ENCODE data around the gene AQP6.

AQP6 gene

DNA sequence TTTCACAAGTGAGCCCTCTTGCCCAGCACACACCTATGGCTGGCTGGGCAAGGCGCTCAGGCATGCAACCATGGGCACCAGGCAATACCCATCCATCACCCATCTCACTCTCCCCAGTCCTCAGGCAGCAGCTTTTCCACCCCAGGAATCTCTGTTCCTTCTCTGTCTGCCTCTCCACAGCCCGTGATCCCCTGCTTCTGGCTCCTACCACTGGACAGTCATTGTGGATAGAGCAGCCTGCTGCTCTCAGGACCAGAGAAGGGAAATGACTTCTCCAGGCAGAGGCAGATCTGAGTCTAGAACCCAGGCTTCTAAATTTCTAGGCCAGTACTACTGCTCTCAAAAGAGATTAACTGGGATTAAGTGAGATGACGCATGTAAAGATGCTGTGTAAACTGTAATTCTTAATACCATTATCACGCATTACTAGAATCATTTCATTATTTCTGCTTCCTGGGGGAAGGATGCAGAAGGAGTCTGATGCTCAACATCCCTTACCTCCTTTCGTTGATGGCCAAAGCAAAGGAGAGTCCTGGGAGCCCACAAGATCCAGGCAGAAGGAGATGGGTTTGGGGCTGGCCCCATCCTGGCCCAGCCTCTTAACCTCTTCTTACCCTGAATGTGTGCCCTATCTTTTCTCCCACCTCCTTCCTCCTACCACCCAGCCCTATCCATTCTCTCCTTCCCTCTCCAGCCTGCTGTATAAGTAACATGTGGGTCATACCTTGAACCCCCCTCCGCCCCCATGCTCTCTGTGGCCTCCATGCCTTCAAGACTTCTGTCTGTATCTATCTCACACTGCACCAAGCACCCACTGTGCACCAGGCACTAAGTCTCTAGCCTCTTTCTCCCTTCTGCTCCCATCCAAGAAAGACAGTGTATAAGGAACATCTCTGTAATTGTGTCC, 15.8 kb upstream of the AQP6 start:
- no peak for DNase-seq

DNA sequence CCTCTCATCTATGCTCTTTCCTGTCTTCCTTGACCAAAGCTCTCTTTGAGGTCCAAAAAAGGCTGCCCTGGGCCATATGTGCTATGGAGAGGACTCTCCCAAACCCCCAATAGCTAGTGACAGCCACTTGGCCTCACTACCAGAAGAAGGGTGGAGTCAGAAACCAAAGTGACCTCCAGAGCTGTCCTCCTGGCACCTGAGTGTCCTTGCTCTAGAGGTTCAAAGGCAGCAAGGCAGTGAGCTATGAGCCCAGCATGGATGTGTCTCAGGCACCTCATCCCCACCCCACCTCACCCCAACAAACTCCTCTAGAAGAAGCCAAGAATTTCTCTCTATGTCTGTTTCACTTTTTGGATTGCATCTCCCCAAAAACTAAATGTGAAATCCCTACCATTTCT, 15.2 kb upstream of the AQP6 start:
- no peak for DNase-seq

DNA sequence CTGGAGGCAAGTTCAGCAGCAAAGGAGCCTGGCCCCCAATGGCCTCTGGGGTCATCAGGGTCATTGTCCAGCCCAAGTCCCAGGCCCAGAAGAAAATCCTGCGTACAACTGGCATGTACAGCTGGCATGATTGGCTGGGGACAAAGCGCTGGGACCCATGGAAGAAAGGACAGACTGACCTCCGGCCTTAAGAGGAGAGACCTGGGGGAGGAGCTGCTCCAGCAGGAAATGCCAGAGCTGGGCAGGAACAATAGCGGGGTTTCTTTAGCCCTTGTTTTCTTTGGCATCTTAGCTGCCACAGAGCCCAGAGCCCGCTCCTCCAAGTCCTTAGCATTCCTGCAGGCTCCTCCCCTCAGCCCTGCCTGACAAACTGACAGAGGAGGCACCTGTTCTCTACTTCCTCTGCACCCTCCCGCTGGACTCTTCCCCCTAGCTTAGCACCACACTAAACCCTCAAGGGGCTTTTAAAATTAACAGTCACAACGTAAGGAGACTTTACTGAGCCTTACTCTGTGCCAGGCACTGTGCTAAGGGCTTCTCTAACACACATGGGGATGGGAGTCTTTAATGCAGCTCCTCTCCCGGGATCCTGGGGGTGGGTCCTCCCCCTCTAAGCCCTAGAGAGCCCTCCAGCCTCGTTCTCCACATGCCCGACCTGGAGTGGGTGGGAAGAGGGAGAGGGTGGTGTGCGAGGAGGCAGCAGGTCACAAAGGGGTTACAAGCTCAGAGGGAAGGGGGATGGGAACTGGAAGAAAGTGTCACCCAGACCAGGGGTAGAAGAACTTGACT, 12.9 kb upstream of the AQP6 start:
- DNase-seq, result no peak

DNA sequence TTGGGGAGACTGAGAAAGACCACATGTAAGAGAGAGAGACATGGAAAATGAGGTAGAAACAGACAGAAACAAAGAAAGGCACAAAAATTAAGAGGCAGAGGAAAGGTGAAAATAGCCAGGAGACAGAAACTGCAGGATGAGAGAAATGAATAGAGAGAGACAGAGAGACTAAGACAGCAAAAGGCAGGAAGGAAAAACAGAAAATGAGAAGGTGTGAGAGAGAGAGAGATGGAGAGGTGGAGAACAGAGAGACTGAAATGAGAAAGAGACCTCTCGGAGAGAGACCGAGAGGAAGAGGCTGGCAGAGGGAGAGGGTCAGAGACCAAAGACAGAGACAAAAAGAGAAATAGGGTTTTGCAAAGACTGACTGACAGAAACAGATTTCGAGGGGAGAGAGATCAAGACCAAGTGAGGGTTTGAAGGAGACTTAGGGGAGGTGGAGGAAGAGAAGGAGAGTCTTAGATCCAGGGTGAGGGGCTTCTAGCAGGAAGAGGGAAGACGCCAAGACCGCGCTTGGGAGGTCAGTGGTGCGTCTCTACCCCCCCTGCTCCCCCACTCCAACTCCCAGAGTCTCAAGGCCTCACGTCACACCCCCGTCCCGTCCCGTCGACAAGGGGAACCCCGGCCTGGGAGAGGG, 12.2 kb upstream of the AQP6 start:
- DNase-seq, result no peak

DNA sequence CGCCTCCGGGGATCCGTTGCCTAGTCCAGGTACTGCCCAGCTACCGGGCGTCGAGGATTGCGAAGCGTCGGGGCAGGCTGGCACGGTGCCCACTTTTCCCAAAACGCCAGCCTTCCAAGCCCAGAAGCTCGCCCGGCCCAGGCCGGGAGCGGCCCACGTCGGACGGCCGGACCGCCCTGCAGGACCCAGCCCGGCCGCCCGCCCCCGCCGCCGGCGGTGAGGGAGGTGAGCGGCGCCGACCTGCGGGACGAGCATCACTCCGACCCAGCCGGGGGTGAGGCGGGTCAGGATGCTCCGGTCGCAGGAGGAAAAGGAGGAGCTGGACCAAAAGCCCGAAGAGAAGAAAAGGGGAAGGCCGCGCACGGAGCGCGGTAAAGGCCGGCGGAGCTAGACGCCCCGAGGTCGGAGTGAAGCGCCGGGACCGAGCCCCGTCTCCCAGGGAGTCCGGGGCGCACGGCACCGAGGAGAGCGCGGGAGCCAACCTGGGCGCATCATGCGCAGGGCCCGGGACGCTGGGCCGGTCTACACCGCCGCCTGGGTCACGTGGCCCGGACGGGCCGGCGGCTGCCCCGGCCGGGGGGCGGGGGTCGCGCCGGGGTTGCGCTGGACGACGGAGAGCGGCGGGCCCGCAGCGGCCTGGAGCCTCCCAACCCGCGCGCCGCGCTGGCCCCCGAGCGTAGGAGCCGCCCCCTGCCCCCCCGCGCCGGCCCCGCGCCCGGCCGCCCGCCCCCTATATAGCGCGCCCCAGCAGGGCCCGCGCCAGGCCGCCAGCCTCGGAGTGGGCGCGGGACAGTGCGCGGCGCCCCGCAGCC, 11.4 kb upstream of the AQP6 start, which contains the start of gene AQP5:
TSS of gene AQP5 (plus strand) at position 762 of the 812 bp plus-strand sequence. CDS start 146 bp downstream, outside the sequence.
- no peak for DNase-seq

DNA sequence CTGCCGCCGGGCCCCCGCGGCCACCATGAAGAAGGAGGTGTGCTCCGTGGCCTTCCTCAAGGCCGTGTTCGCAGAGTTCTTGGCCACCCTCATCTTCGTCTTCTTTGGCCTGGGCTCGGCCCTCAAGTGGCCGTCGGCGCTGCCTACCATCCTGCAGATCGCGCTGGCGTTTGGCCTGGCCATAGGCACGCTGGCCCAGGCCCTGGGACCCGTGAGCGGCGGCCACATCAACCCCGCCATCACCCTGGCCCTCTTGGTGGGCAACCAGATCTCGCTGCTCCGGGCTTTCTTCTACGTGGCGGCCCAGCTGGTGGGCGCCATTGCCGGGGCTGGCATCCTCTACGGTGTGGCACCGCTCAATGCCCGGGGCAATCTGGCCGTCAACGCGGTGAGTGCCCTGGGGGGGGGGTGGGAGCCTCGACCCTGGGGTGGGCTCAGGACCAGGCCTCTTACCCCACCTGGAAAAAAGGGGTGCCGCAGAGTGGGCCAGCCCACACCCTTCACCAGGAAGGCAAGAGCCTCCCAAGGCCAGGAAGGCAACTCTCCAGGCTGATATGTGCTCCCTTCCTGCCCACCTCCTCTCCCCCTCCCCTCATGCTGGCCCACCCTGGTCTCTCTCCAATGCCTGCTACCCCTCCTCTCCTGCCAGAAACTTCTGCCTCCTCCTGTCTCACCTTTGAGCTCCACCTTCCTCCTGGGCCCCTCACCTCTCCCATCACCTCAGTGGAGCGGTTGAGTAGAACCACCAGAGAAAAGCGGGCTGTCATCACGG, 10.6 kb upstream of the AQP6 start:
- no peak for DNase-seq

DNA sequence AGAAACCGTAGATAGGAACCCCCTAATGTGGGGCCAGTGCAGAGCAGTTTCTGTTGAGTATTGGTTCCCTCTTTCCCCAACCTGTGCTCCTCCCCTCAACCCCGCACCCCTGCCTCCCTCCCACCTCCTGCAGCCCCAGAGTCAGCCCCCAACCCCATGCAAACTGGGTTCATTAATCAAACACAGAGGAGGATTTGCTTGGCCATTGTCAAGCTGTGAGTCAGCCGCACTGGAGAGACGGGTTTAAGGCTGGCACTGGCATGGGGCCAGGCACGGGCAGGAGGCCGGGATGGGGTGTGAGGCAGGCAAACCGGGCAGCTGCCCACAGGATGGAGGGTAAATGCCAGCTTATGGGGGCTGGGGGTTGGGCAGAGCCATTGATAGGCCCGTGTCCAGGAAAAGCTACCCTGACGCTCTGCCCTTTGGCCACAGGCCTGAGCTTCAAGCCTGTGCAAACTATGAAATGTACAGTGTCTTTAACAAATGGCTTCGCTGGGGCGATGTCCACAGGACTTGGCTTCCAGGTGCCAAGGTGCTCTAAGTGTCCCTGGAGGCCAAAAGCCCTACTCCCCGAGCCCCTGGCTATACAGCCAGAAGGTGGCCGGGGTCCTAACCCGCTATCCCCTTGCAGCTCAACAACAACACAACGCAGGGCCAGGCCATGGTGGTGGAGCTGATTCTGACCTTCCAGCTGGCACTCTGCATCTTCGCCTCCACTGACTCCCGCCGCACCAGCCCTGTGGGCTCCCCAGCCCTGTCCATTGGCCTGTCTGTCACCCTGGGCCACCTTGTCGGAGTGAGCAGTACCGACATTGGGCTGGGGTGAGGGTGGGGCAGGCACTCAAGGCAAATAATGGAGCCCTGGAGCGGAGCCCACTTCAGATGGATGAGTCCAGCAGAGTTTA, 9.6 kb upstream of the AQP6 start:
- no peak for DNase-seq

DNA sequence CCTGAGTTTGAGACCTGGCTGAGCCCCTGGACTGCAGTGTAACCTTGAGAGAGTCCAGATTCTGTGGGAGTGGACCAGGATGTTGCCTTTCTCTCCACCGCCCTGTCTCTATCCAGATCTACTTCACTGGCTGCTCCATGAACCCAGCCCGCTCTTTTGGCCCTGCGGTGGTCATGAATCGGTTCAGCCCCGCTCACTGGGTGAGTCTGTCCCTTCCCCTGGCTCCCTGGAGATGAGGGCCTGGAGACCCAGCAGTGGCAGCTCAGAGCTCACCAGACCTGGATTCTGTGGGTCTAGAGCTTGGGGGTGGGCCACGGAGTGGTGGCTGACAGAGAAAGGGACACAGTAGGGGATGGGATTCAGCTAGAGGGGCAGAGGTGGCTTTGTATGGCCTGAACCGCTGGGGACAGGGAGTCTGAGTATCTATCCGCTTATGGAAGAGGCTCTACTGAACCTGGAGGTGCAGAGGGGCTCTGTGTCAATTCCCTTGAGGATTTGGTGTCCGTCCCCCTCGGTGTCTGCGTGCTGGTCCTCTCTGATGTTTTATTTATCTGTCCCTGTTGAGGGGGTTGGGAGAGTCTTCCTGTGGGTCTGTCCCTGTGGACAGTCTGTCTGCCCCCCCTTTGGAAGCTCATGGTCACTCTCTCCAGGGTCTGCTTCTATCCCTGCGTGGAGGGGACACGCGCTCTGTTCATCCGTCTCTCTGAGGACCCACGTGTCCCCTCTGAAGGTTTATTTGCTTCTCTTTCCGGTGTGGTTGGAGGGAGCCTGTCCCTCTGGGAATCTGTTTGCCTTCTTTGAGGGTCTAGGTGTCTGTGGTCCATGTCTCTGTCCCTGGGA, 8.6 kb upstream of the AQP6 start:
- DNase-seq, result no peak

DNA sequence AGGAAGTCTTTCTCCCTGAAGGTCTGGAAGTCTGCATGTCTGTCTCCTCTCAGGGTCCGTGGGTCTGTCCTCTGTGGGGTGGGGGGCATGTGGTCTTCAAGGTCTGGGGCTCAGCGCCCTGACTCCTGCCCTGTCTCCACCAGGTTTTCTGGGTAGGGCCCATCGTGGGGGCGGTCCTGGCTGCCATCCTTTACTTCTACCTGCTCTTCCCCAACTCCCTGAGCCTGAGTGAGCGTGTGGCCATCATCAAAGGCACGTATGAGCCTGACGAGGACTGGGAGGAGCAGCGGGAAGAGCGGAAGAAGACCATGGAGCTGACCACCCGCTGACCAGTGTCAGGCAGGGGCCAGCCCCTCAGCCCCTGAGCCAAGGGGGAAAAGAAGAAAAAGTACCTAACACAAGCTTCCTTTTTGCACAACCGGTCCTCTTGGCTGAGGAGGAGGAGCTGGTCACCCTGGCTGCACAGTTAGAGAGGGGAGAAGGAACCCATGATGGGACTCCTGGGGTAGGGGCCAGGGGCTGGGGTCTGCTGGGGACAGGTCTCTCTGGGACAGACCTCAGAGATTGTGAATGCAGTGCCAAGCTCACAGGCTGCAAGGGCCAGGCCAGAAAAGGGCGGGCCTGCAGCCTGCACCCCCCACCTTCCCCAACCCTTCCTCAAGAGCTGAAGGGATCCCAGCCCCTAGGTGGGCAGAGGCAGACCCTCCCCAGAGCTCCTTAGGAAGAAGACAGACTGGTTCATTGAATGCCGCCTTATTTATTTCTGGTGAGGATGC, 7.7 kb upstream of the AQP6 start:
- DNase-seq, result no peak

DNA sequence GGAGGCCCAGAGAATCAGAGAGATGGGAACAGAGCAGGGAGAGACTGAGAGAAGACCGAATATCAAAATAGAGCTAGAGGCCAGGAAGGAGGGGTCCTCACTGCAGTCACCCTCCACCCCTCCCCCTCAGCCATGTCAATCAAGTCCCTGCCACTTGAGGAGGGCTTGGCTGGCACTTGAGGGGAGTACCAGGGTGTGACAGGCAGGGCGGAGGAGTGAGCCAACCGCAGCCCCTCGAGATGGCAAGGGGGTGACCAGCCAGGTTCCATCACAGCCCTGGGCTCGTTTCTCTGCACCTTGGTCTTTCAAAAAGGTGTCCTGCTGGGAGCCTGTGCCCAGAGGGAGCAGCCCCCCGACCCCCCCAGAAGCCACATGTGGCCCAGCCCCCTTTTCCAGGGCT, 6.9 kb upstream of the AQP6 start:
- DNase-seq, result no peak

DNA sequence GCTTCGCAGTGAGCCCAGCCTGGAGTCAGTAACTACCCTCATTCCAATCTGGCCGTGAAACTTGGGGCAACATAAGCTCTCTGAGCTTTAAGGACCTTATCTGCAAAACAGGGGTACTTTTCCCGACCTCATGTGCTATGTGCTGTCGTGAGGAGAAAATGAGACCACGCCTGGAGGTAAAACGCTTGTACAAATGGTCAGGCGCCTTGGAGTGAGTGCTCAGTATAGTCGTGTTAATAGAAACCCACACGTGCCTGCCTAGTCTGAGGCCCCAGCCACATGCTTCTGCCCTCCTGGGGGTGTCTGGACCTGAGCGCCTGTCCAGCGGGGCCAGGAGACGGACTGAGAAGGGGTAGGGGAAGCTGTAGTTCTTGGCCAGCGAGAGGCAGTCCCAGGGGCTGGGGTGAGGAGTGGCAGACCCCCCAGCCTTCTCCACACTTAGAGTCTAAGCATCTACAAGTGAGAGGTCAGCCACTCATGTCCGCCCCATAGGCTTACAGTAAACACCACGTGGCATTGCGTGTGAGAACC, 6.2 kb upstream of the AQP6 start:
- no peak for DNase-seq

DNA sequence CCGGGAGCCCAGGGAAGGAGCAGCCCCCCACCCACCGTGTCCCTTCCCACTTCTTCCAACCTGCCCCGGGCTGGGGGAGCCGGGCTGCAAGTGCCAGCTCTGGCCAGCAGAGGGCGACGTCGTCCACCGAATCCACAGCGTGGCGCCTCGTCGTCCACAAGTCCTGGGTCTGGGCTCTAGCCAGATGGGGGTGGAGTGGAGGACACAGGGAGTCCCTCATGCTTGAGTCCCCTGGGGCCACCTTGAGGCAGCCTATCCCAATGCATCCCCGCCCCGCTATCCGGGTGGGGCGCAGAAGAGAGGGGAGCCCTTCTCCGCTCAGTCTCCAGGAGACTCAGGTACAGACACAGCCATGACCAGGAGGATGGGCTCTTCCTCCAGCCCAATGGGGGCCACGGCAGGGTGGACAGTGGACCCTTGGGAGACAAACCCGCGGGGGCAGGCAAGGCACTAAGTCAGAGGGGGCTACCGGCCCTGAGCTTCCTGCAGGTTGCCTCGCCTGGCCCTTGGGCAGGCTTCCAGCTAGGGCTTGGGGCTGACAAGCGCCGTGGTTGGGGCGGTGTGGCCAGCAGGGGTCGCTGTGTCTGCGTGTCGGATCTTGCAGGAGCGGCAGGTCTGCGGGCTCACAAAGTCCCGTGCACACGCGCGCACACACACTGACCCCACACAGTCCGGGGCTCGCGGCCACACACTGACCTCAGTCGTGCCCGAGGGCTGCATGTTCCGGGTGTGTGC, 5.5 kb upstream of the AQP6 start:
- peak; percentile 84 to 96 (median 92) for DNase-seq

DNA sequence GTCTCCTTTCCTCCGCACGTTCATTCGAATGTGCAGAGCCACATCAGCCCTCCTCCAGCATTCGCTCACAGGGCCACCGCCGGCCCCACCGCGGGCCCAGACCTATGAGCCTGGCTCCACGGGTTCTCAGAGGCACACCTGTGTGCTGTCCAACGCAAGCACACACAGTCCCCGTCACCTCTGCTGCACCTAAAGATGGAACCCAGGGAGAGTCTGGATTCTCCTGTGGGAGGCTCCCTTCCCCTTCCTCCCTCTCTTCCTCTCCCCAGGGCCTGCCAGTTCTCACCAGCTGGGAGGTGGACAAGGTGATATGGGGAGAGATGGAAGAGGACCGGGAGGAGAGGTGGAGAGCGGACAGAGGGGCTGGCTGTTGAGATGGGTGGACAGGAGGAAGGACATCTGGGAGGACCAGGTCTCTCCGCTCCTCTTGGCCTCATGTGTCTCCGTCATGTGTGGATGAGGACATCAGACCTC, 4.9 kb upstream of the AQP6 start:
- no peak for DNase-seq

DNA sequence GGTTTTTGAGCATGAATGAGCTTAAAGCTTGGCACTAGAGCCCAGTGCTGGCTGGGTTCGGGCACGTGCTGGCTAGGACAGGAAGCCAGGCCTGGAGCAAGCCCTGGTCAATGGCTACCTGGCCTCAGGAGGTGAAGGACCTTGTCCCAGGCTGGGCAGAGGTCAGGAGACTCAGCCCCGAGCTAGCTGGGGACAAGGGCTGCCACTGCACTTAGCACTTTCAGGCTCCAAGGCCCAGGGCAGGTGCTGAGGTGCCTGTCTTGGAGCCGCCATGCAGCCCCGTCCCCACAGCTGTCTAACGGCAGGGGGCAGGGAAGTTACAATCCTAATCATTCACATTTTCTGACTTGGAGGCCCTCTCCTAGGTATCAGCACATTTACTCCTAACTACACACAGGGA, 4.3 kb upstream of the AQP6 start:
- no peak for DNase-seq

DNA sequence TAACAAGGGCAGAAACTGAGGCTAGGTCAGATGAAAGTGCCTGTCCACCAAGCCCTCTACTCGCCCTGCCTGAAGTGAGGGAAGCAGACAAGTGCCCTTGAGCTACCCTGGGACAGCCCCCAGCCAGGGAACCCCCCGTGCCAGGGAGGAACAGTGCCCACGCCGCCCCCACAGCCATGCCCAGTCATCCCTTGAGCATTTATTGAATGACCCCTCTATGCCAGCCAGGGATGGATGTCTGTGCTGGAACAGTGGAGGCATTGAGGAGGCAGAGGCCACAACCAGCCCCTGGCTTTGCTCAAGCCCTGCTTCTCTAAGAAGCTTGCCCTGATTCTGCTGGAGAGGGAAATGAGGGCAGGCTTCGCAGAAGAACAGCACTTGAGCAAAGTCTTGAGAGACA, 3.7 kb upstream of the AQP6 start:
- no peak for DNase-seq

DNA sequence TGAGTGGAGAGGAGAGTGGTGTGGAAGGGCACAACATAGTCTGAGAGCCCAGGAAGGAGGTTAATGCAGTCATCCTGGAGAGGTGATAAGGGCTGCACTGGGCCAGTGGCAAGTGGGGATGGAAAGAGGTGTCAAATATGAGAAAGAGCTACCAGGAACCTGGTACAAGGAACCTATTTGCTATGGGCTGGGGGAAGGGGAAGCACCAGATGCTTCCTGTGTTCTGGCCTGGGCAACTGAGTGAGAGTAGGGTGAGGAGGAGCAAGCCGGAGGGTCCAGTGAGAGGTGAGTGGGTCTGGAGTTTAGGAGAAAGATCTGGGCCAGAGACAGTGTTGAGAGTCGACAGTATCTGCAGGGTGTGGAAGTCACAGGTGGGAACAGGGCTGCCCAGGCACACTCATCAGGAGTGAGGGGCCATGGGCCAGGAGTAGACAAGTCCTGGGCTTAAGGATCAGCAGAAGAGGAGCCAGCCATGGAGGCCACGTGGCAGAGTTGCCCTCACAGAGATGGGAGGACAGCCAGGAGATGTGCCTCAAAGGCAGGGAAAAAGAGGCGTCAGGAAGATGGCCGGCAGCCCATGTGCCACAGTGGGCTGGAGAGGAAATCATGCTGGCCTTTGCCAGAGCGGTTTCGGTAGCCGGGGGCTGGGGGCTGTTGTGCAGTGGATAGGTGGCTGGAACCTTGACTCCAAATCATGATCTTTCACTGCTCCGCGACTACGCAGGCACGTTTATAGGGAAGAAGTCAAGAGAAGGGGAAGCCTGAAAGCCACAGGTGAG, 2.9 kb upstream of the AQP6 start:
- DNase-seq, result no peak

DNA sequence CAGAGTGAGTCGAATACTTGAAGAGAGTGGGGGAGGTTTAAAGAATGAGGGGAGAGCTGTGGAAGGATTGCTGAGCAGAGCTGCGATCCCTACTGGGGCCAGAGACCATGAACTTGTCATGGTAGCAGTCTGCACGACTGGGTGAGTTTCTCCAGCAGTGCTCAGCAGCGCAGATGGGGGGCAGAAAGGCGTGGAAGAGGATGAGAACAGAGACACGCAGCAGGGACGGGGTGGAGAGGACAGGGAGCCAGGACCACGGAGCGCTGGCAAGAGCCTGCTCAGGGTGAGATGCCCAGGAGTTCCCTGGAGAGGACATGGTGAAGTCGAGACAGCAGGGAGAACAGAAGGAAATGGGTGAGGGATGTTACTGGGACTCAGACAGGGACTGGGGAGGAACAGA, 2.1 kb upstream of the AQP6 start:
- DNase-seq, result no peak

Measured in activated CD4-positive, CD25-positive, alpha-beta regulatory T cell (primary cell).